DMS79 (cell line): ENCODE data around the gene NUP50.

Source experiments
- DNase-seq: peaks from one replicate; lab custom pipeline; 2025; lab: John Stamatoyannopoulos, UW

Gene NUP50

GRCh38 chr22:45194686-45195085 lies 31.0 kb downstream of the NUP50 start:
- DNase-seq = no peak

- DNase-seq = no peak
Measured at GRCh38 chr22:45195616-45196015, 31.9 kb downstream of the NUP50 start.

- no peak for DNase-seq
Measured at GRCh38 chr22:45196308-45196707, 32.6 kb downstream of the NUP50 start.

GRCh38 chr22:45196926-45197605 lies 33.3 kb downstream of the NUP50 start:
- DNase-seq = peak; percentile 68

- DNase-seq = peak; percentile 24
Measured at GRCh38 chr22:45197606-45198462, 34.1 kb downstream of the NUP50 start.

GRCh38 chr22:45198463-45198795 lies 34.7 kb downstream of the NUP50 start:
- DNase-seq = no peak

- DNase-seq = no peak
Measured at GRCh38 chr22:45199723-45200122, 36.0 kb downstream of the NUP50 start.

- DNase-seq = no peak
Measured at GRCh38 chr22:45200230-45200629, 36.5 kb downstream of the NUP50 start.

GRCh38 chr22:45200860-45201511 lies 37.3 kb downstream of the NUP50 start:
- no peak for DNase-seq

GRCh38 chr22:45201678-45202332 lies 38.1 kb downstream of the NUP50 start:
- DNase-seq = no peak

GRCh38 chr22:45202333-45203149 lies 38.8 kb downstream of the NUP50 start:
- no peak for DNase-seq

- DNase-seq = no peak
Measured at GRCh38 chr22:45203150-45203951, 39.6 kb downstream of the NUP50 start.

- no peak for DNase-seq
Measured at GRCh38 chr22:45204241-45204640, 40.5 kb downstream of the NUP50 start.

GRCh38 chr22:45204819-45205218 lies 41.1 kb downstream of the NUP50 start:
- no peak for DNase-seq

- DNase-seq = no peak
Measured at GRCh38 chr22:45205276-45205925, 41.7 kb downstream of the NUP50 start.

- DNase-seq = no peak
Measured at GRCh38 chr22:45206233-45206632, 42.5 kb downstream of the NUP50 start.

- DNase-seq = no peak
Measured at GRCh38 chr22:45207533-45207932, 43.8 kb downstream of the NUP50 start.

GRCh38 chr22:45207981-45208664 lies 44.4 kb downstream of the NUP50 start:
- DNase-seq = no peak

- DNase-seq = no peak
Measured at GRCh38 chr22:45208696-45208992, 44.9 kb downstream of the NUP50 start.
